K562 (cell line): ENCODE results near the gene TBX1. TPM values are rescaled to one million over a fixed set of nuclear protein-coding genes. Genes with fewer than 3 reads are reported as not detected.
A peak's percentile ranks its signal among the peaks of the same experiment; 100 is the strongest.

Experiments used
- ARID3B ChIP-seq: fragments of 250-450 bp; sonication (Bioruptor Pico); IDR thresholded peaks from 2 replicates; pipeline ENCODE4 v1.4.0; 2020; ENCODE audit warnings: borderline replicate concordance
- FOXP4 ChIP-seq: sonication (generic); formaldehyde crosslinking; IDR thresholded peaks from 2 replicates; pipeline ENCODE4 v1.8.0; 2022; ENCODE audit warnings: mild to moderate bottlenecking, missing genetic modification reagents, borderline replicate concordance
- MXD1 ChIP-seq: fragments of 250-450 bp; sonication (Bioruptor Pico); IDR thresholded peaks from 2 replicates; pipeline ENCODE4 v1.8.0; 2021; ENCODE audit warnings: borderline replicate concordance, mild to moderate bottlenecking, moderate library complexity; ENCODE audit not compliant: poor library complexity, severe bottlenecking
- RB1 ChIP-seq: fragments of 450-650 bp; IDR thresholded peaks from 2 replicates; pipeline ENCODE4 v1.6.1; 2017; ENCODE audit warnings: low read depth, mild to moderate bottlenecking
- SMARCB1 ChIP-seq: IDR thresholded peaks from 2 replicates; pipeline ENCODE4 v1.6.1; 2011; ENCODE audit warnings: improper control_type of control experiment, low read depth; ENCODE audit not compliant: insufficient read length
- STAT6 ChIP-seq: sonication (generic); formaldehyde crosslinking; IDR thresholded peaks from 2 replicates; pipeline ENCODE4 v1.8.1; 2023; ENCODE audit warnings: mild to moderate bottlenecking, missing genetic modification reagents
- TAF9B ChIP-seq: fragments of 450-650 bp; IDR thresholded peaks from 2 replicates; pipeline ENCODE4 v1.6.1; 2018; ENCODE audit warnings: mild to moderate bottlenecking; ENCODE audit not compliant: partially characterized antibody
- TCF7L2 ChIP-seq: fragments of 150-350 bp; IDR thresholded peaks from 2 replicates; pipeline ENCODE4 v1.6.1; 2016; ENCODE audit warnings: low read depth, mild to moderate bottlenecking, low read length, moderate library complexity
- WHSC1 ChIP-seq: IDR thresholded peaks from one replicate; pipeline ENCODE4 v1.6.1; 2012; ENCODE audit warnings: low read length, control low read depth, inconsistent platforms
- ZFX ChIP-seq: sonication (generic); formaldehyde crosslinking; IDR thresholded peaks from 2 replicates; pipeline ENCODE4 v1.8.0; 2022; ENCODE audit warnings: mild to moderate bottlenecking, missing genetic modification reagents, moderate library complexity
- ZNF224 ChIP-seq: sonication (generic); formaldehyde crosslinking; IDR thresholded peaks from 2 replicates; pipeline ENCODE4 v1.8.0; 2022; ENCODE audit warnings: mild to moderate bottlenecking, missing genetic modification reagents
- polyA plus RNA-seq, 8 experiments: library from polyadenylated mRNA; depleted of rRNA in 4 of 8; stranded (reverse) in 5 of 8; unstranded in 3 of 8; fragments of >200 nt; fragmentation: Nextera tagmentation in 2 of 8; fragmentation: Illumina TruSeq in 1 of 8; extraction: Ambion mirVana in 2 of 8; extraction: Trizol in 1 of 8; gene quantifications; 2 replicates each; pipeline versions ENCODE4 v1.2.1 to v1.2.3, GENCODE V29; 2011 to 2014; ENCODE audit warnings: inconsistent platforms in 1 of 8, missing spikeins in 1 of 8
- total RNA-seq, 7 experiments: library from RNA; depleted of rRNA in 6 of 7; stranded (reverse); fragments of >200 nt in 6 of 7; fragmentation: Illumina TruSeq in 2 of 7; extraction: Trizol in 2 of 7; gene quantifications; 2 replicates each; pipeline versions ENCODE4 v1.2.1 to v1.2.3, GENCODE V29; 2011 to 2021; ENCODE audit warnings: low replicate concordance in 1 of 7
- TF ChIP-seq, protein P1 (sequence below), 2 experiments: fragments of 450-650 bp; formaldehyde crosslinking in 1 of 2; IDR thresholded peaks; 2 replicates each; pipeline versions ENCODE4 v1.4.0 to v1.6.1; 2014 to 2020; ENCODE audit warnings: mild to moderate bottlenecking in 2 of 2, borderline replicate concordance in 1 of 2, low read depth in 1 of 2

TBX1 gene
- total and polyA plus RNA-seq, 9 of the 15 experiments (the other 6 are each of a cell fraction or from before 2014, with no cell fraction given), result 0.07 to 35.0 (median 3.9) TPM

DNA sequence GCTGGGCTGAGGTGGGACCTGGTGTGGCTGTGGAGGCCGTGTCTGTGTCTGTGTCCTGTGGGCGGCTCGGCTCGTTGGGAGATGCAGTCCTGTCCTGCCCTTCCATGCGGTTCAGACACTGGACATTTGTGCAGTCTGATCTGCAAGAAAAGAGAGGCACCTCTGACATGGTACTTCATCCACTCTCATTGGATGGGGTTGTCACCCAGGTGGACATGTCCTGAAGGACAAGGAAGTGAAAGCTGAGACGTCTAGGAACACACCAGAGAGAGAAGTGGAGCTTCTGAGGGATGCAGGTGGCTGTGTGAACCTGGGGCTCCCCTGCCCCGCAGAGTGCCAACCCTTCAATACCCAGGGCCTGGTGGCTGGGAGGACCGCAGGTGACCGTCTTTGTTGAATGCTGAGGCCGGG, 18.4 kb downstream of the TBX1 start (continued):
- TF ChIP-seq, protein P1, sequence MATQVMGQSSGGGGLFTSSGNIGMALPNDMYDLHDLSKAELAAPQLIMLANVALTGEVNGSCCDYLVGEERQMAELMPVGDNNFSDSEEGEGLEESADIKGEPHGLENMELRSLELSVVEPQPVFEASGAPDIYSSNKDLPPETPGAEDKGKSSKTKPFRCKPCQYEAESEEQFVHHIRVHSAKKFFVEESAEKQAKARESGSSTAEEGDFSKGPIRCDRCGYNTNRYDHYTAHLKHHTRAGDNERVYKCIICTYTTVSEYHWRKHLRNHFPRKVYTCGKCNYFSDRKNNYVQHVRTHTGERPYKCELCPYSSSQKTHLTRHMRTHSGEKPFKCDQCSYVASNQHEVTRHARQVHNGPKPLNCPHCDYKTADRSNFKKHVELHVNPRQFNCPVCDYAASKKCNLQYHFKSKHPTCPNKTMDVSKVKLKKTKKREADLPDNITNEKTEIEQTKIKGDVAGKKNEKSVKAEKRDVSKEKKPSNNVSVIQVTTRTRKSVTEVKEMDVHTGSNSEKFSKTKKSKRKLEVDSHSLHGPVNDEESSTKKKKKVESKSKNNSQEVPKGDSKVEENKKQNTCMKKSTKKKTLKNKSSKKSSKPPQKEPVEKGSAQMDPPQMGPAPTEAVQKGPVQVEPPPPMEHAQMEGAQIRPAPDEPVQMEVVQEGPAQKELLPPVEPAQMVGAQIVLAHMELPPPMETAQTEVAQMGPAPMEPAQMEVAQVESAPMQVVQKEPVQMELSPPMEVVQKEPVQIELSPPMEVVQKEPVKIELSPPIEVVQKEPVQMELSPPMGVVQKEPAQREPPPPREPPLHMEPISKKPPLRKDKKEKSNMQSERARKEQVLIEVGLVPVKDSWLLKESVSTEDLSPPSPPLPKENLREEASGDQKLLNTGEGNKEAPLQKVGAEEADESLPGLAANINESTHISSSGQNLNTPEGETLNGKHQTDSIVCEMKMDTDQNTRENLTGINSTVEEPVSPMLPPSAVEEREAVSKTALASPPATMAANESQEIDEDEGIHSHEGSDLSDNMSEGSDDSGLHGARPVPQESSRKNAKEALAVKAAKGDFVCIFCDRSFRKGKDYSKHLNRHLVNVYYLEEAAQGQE (IDR thresholded peaks at IDR 0.05; ENCODE audit: borderline replicate concordance), result no peak
- TF ChIP-seq, protein P1 (CRISPR knock-in tag; IDR thresholded peaks at IDR 0.05; ENCODE audit: low read depth), result no peak
- TF ChIP-seq RB1 (no peak), STAT6 (CRISPR knock-in tag) (0 out of 2 replicates have a peak, but pooled peaks have one; percentile 43), ZFX (CRISPR knock-in tag) (no peak), TAF9B (no peak), ZNF224 (CRISPR knock-in tag) (no peak), MXD1 (CRISPR knock-in tag) (peak; percentile 11), ARID3B (CRISPR knock-in tag) (0 out of 2 replicates have a peak, but pooled peaks have one; percentile 57), WHSC1 (peak; percentile 72), FOXP4 (CRISPR knock-in tag) (no peak), SMARCB1 (no peak), TCF7L2 (no peak)
